SK-N-SH (cell line): ENCODE results near the gene F2RL3.

Experiments used
- ELF1 ChIP-seq: IDR thresholded peaks from 2 replicates; pipeline ENCODE4 v1.4.0; 2012
- EZH2phosphoT487 ChIP-seq: fragments of 200-600 bp; sonication (generic); IDR thresholded peaks from 2 replicates; pipeline ENCODE4 v1.6.1; 2017; ENCODE audit warnings: low read depth, mixed run types, mild to moderate bottlenecking, antibody characterized with exemption, moderate library complexity, borderline replicate concordance
- GATA2 ChIP-seq: sonication (generic); formaldehyde crosslinking; IDR thresholded peaks from 2 replicates; pipeline ENCODE4 v1.5.0; 2020; ENCODE audit warnings: mild to moderate bottlenecking, missing genetic modification reagents
- MEF2A ChIP-seq: IDR thresholded peaks from 2 replicates; pipeline ENCODE4 v1.4.0; 2012; ENCODE audit warnings: low read depth, borderline replicate concordance
- POLR2AphosphoS5 ChIP-seq: IDR thresholded peaks from 2 replicates; pipeline ENCODE4 v1.6.1; 2012; ENCODE audit warnings: low read depth, low read length
- TCF12 ChIP-seq: IDR thresholded peaks from 2 replicates; pipeline ENCODE4 v1.4.0; 2012
- TF ChIP-seq, protein P1 (sequence below): fragments of 200-600 bp; sonication (generic); IDR thresholded peaks from 2 replicates; pipeline ENCODE4 v1.6.1; 2017; ENCODE audit warnings: antibody characterized with exemption, mild to moderate bottlenecking, moderate library complexity
- TF ChIP-seq, protein P2 (sequence below): fragments of 150-350 bp; IDR thresholded peaks from 2 replicates; pipeline ENCODE4 v1.6.1; 2017; ENCODE audit warnings: antibody characterized with exemption, low read length, low read depth, borderline replicate concordance

GRCh38 chr19:16927883-16928282, 39.1 kb downstream of the F2RL3 start:
- TF ChIP-seq, protein P1, sequence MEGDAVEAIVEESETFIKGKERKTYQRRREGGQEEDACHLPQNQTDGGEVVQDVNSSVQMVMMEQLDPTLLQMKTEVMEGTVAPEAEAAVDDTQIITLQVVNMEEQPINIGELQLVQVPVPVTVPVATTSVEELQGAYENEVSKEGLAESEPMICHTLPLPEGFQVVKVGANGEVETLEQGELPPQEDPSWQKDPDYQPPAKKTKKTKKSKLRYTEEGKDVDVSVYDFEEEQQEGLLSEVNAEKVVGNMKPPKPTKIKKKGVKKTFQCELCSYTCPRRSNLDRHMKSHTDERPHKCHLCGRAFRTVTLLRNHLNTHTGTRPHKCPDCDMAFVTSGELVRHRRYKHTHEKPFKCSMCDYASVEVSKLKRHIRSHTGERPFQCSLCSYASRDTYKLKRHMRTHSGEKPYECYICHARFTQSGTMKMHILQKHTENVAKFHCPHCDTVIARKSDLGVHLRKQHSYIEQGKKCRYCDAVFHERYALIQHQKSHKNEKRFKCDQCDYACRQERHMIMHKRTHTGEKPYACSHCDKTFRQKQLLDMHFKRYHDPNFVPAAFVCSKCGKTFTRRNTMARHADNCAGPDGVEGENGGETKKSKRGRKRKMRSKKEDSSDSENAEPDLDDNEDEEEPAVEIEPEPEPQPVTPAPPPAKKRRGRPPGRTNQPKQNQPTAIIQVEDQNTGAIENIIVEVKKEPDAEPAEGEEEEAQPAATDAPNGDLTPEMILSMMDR, result no peak
- TF ChIP-seq, protein P2, sequence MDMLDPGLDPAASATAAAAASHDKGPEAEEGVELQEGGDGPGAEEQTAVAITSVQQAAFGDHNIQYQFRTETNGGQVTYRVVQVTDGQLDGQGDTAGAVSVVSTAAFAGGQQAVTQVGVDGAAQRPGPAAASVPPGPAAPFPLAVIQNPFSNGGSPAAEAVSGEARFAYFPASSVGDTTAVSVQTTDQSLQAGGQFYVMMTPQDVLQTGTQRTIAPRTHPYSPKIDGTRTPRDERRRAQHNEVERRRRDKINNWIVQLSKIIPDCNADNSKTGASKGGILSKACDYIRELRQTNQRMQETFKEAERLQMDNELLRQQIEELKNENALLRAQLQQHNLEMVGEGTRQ, result no peak
- TF ChIP-seq EZH2phosphoT487, result no peak
- no peak for TF ChIP-seq ELF1
- no peak for TF ChIP-seq GATA2 (CRISPR knock-in tag)
- TF ChIP-seq POLR2AphosphoS5, result no peak
- TF ChIP-seq MEF2A, result no peak
- TF ChIP-seq TCF12, result no peak
